IMR-90 (cell line): ENCODE results near the gene HMGN2. TPM values are rescaled to one million over a fixed set of nuclear protein-coding genes. Genes with fewer than 3 reads are reported as not detected.

Experiments used
- ATAC-seq: fragments of 200-7000 bp; cut with Tn5 transposase; 2 replicates; pipeline ENCODE4 v1.9.1; 2020; ENCODE audit warnings: low read depth, mild to moderate bottlenecking, moderate library complexity
- BruUV-seq: library from RNA; stranded (reverse); fragments of 400-500 nt; replicated peaks from 2 replicates; lab custom pipeline; 2021; lab: Mats Ljungman, UMichigan
- CTCF ChIA-PET: fragments of 300-600 bp; formaldehyde crosslinking; extraction: SDS; loops from one replicate; lab custom pipeline; 2021; ENCODE audit warnings: antibody characterized with exemption; lab: Yijun Ruan, JAX
- POLR2A ChIA-PET: fragments of 300-600 bp; sonication (Branson Sonifier 250); formaldehyde crosslinking; loops from one replicate; lab custom pipeline; 2022; ENCODE audit warnings: antibody characterized with exemption; ENCODE audit not compliant: unreplicated experiment; lab: Charles Lee
- DNase-seq: peaks from one replicate; pipeline ENCODE4 v3.0.0; 2013
- H2AFZ ChIP-seq: replicated peaks from 2 replicates; pipeline ENCODE3; 2013; ENCODE audit warnings: low read length, mild to moderate bottlenecking; ENCODE audit not compliant: poor library complexity
- H2AK5ac ChIP-seq: 2 replicates; pipeline ENCODE4 v1.6.1; 2013; ENCODE audit warnings: low read depth, low read length, inconsistent platforms
- H2AK9ac ChIP-seq: replicated peaks from 2 replicates; pipeline ENCODE3; 2013; ENCODE audit warnings: mild to moderate bottlenecking, low read depth, low read length, moderate library complexity; ENCODE audit not compliant: poor library complexity
- H2BK120ac ChIP-seq: 2 replicates; pipeline ENCODE4 v1.6.1; 2013; ENCODE audit warnings: low read depth, low read length, inconsistent platforms
- H2BK15ac ChIP-seq: 3 replicates; pipeline ENCODE4 v1.6.1; 2013; ENCODE audit warnings: low read depth, low read length, inconsistent platforms
- H2BK20ac ChIP-seq: 2 replicates; pipeline ENCODE4 v1.6.1; 2013; ENCODE audit warnings: low read depth, mild to moderate bottlenecking, inconsistent platforms, low read length, moderate library complexity
- H2BK5ac ChIP-seq: 2 replicates; pipeline ENCODE4 v1.6.1; 2013; ENCODE audit warnings: mild to moderate bottlenecking, low read depth, low read length, inconsistent platforms; ENCODE audit not compliant: poor library complexity, severe bottlenecking
- H3K14ac ChIP-seq: replicated peaks from 2 replicates; pipeline ENCODE4 v1.6.1; 2013; ENCODE audit warnings: low read depth, low read length, inconsistent platforms
- H3K18ac ChIP-seq: 2 replicates; pipeline ENCODE4 v1.6.1; 2013; ENCODE audit warnings: low read depth, low read length, control low read depth
- H3K23ac ChIP-seq: 2 replicates; pipeline ENCODE4 v1.6.1; 2013; ENCODE audit warnings: low read depth, low read length, inconsistent platforms
- H3K27ac ChIP-seq: 2 replicates; pipeline ENCODE4 v1.5.1; 2013; ENCODE audit warnings: mild to moderate bottlenecking, control low read depth, low read length; ENCODE audit not compliant: insufficient read depth
- H3K27me3 ChIP-seq: 2 replicates; pipeline ENCODE4 v1.6.1; 2013; ENCODE audit warnings: low read length; ENCODE audit not compliant: control insufficient read depth, insufficient read depth
- H3K36me3 ChIP-seq: 2 replicates; pipeline ENCODE4 v1.6.1; 2013; ENCODE audit warnings: low read length, mixed read lengths; ENCODE audit not compliant: control insufficient read depth, insufficient read depth
- H3K4ac ChIP-seq: 2 replicates; pipeline ENCODE4 v1.6.1; 2013; ENCODE audit warnings: low read depth, low read length, inconsistent platforms
- H3K4me1 ChIP-seq: 2 replicates; pipeline ENCODE4 v1.6.1; 2013; ENCODE audit warnings: low read length, mixed read lengths; ENCODE audit not compliant: control insufficient read depth, insufficient read depth
- H3K4me2 ChIP-seq: 2 replicates; pipeline ENCODE4 v1.6.1; 2013; ENCODE audit warnings: low read depth, mild to moderate bottlenecking, control low read depth, low read length, moderate library complexity
- H3K4me3 ChIP-seq: 2 replicates; pipeline ENCODE4 v1.5.1; 2013; ENCODE audit warnings: low read depth, mild to moderate bottlenecking, control low read depth, low read length, moderate library complexity; ENCODE audit not compliant: insufficient read depth
- H3K56ac ChIP-seq: 2 replicates; pipeline ENCODE4 v1.6.1; 2013; ENCODE audit warnings: low read length, inconsistent platforms; ENCODE audit not compliant: insufficient read depth; ENCODE audit errors: extremely low read depth
- H3K79me1 ChIP-seq, 2 experiments: 2 replicates each; pipeline ENCODE4 v1.6.1; 2013; ENCODE audit warnings: low read length in 2 of 2, inconsistent platforms in 1 of 2, low read depth in 1 of 2
- H3K9ac ChIP-seq: 2 replicates; pipeline ENCODE4 v1.6.1; 2013; ENCODE audit warnings: low read depth, low read length, control low read depth
- H3K9me1 ChIP-seq: 2 replicates; pipeline ENCODE4 v1.6.1; 2013; ENCODE audit warnings: low read length, inconsistent platforms; ENCODE audit not compliant: insufficient read depth
- H3K9me3 ChIP-seq: 2 replicates; pipeline ENCODE4 v1.6.1; 2013; ENCODE audit warnings: low read length; ENCODE audit not compliant: control insufficient read depth, insufficient read depth
- H4K20me1 ChIP-seq: 2 replicates; pipeline ENCODE4 v1.6.1; 2013; ENCODE audit warnings: low read length, inconsistent platforms; ENCODE audit not compliant: insufficient read depth
- H4K5ac ChIP-seq: 2 replicates; pipeline ENCODE4 v1.6.1; 2013; ENCODE audit warnings: mild to moderate bottlenecking, low read depth, low read length, control low read depth
- H4K8ac ChIP-seq, 2 experiments: 2 replicates each; pipeline ENCODE4 v1.6.1; 2013; ENCODE audit warnings: low read depth in 2 of 2, low read length in 2 of 2, control low read depth in 1 of 2, inconsistent platforms in 1 of 2
- H4K91ac ChIP-seq: 2 replicates; pipeline ENCODE4 v1.6.1; 2013; ENCODE audit warnings: low read depth, low read length, inconsistent platforms; ENCODE audit not compliant: insufficient read depth
- CHD1 ChIP-seq: IDR thresholded peaks from 2 replicates; pipeline ENCODE4 v1.6.1; 2012; ENCODE audit warnings: low read depth, low read length, improper control_type of control experiment
- CTCF ChIP-seq: conservative IDR thresholded peaks from 2 replicates; pipeline ENCODE4 v1.5.1; 2012; ENCODE audit warnings: mild to moderate bottlenecking, low read depth, low read length, improper control_type of control experiment
- FOS ChIP-seq: fragments of 150-350 bp; IDR thresholded peaks from 2 replicates; pipeline ENCODE4 v1.6.1; 2016; ENCODE audit warnings: low read depth, low read length
- MAZ ChIP-seq: IDR thresholded peaks from 2 replicates; pipeline ENCODE4 v1.6.1; 2012; ENCODE audit warnings: low read depth, mild to moderate bottlenecking, low read length, improper control_type of control experiment, moderate library complexity, borderline replicate concordance
- MXI1 ChIP-seq: IDR thresholded peaks from 2 replicates; pipeline ENCODE4 v1.6.1; 2012; ENCODE audit warnings: low read depth, mild to moderate bottlenecking, low read length, moderate library complexity, borderline replicate concordance
- NFE2L2 ChIP-seq: fragments of 150-350 bp; IDR thresholded peaks from 2 replicates; pipeline ENCODE4 v1.6.1; 2016; ENCODE audit warnings: low read depth, mild to moderate bottlenecking, low read length
- POLR2A ChIP-seq: IDR thresholded peaks from 2 replicates; pipeline ENCODE4 v1.6.1; 2012; ENCODE audit warnings: mild to moderate bottlenecking, low read depth, low read length
- RAD21 ChIP-seq: IDR thresholded peaks from 2 replicates; pipeline ENCODE4 v1.6.1; 2012; ENCODE audit warnings: low read length, improper control_type of control experiment
- RCOR1 ChIP-seq: IDR thresholded peaks from 2 replicates; pipeline ENCODE4 v1.6.1; 2012; ENCODE audit warnings: mild to moderate bottlenecking, low read length, improper control_type of control experiment; ENCODE audit not compliant: insufficient replicate concordance
- SMC3 ChIP-seq: fragments of 150-350 bp; IDR thresholded peaks from 2 replicates; pipeline ENCODE4 v1.6.1; 2016; ENCODE audit warnings: low read depth, mild to moderate bottlenecking, antibody characterized with exemption, low read length, moderate library complexity
- USF2 ChIP-seq: fragments of 150-350 bp; IDR thresholded peaks from 2 replicates; pipeline ENCODE4 v1.6.1; 2017; ENCODE audit warnings: mild to moderate bottlenecking, antibody characterized with exemption, low read length, low read depth
- WGBS, 2 experiments: methylation state at CpG; one replicate each; pipeline versions ENCODE4 v1.1.5 to v1.1.7; 2013; ENCODE audit warnings: missing lambda C conversion rate in 2 of 2; ENCODE audit not compliant: insufficient read length in 1 of 2; ENCODE audit errors: extremely low coverage in 2 of 2; 5-methylcytosine and 5-hydroxymethylcytosine counted together
- dilution Hi-C: fragments of 300-500 bp; cut with HindIII; formaldehyde crosslinking; loops from one replicate; pipeline ENCODE4 v1.14.3; 2018; ENCODE audit warnings: low sequenced_read_pairs; ENCODE audit not compliant: unreplicated experiment
- in situ Hi-C: fragments of 300-500 bp; cut with MboI; formaldehyde crosslinking; loops from 3 replicates; pipeline ENCODE4 v1.14.3; 2019; ENCODE audit warnings: low sequenced_read_pairs, inconsistent platforms, mixed read lengths
- intact Hi-C: fragments of 100-400 bp; cut with micrococcal nuclease; formaldehyde crosslinking; loops from 2 replicates; pipeline ENCODE4 v1.10.0; 2022
- polyA plus RNA-seq, 3 experiments: library from polyadenylated mRNA; depleted of rRNA; stranded (reverse); fragments of >200 nt; gene quantifications; 2 replicates each; pipeline ENCODE4 v1.2.3, GENCODE V29; 2012; ENCODE audit warnings: low replicate concordance in 1 of 3
- total RNA-seq: library from RNA; depleted of rRNA; stranded (reverse); fragments of >200 nt; gene quantifications from 2 replicates; pipeline ENCODE4 v1.2.3, GENCODE V29; 2012

HMGN2 gene
- total and polyA plus RNA-seq, 2 of the 4 experiments (the other 2 are of a cell fraction) = 367 to 505 TPM

GRCh38 chr1:26524181-26524580 lies 51.9 kb downstream of the HMGN2 start:
- Histone ChIP-seq H4K8ac (no peak overlapping the region), H3K27me3 (peaks cover 34% of the 10 kb centered on the region), H3K27ac (no peak overlapping the region), H3K56ac (no peak overlapping the region), H4K20me1 (no peaks in the 10 kb centered on the region), H3K9me1 (peaks cover 2% of the 10 kb centered on the region; the same call in 1 of the 2 replicates), H3K4me3 (no peak overlapping the region), H2AK5ac (no peak overlapping the region), H3K4ac (no peak overlapping the region), H3K4me1 (no peaks in the 10 kb centered on the region), H2BK120ac (no peak overlapping the region), H2AK9ac (no peak overlapping the region), H3K4me2 (no peak overlapping the region), H2BK5ac (no peak overlapping the region), H4K5ac (no peak overlapping the region), H3K14ac (no peak overlapping the region), H3K79me1 (no peaks in the 10 kb centered on the region), H4K91ac (no peak overlapping the region), H3K23ac (no peak overlapping the region), H2BK15ac (no peak overlapping the region), H3K9me3 (no peaks in the 10 kb centered on the region), H3K36me3 (no peaks in the 10 kb centered on the region), H2AFZ (no peak overlapping the region), H3K9ac (no peak overlapping the region), H3K18ac (no peak overlapping the region), H2BK20ac (no peak overlapping the region)
- ATAC-seq = no peak
- intact Hi-C loops = no loop called here
- BruUV-seq = no TSS peak
- WGBS, 2 experiments = 100% methylated on average over 1 of the region's 4 CpGs; no CpG with 5 or more reads in 1 of the 2 experiments
- CTCF ChIA-PET = interaction anchor here (1.0 kb wide), 1 partner anchor 66 kb away, joined by 4 read pairs; no protein-coding TSS in a partner anchor
- POLR2A ChIA-PET = no interaction called here
- in situ Hi-C loops = no loop called here
- dilution Hi-C loops = no loop called here
- TF ChIP-seq CHD1 = no peak
- TF ChIP-seq USF2 = no peak
- no peak for TF ChIP-seq RAD21
- no peak for TF ChIP-seq POLR2A
- no peak for TF ChIP-seq MAZ
- TF ChIP-seq NFE2L2 = no peak
- TF ChIP-seq SMC3 = no peak
- TF ChIP-seq RCOR1 = no peak
- no peak for TF ChIP-seq FOS
- TF ChIP-seq CTCF = no peak
- no peak for TF ChIP-seq MXI1
- no peak for DNase-seq
